Measurements from ENCODE around the gene VTI1A.

Gene VTI1A

DNA sequence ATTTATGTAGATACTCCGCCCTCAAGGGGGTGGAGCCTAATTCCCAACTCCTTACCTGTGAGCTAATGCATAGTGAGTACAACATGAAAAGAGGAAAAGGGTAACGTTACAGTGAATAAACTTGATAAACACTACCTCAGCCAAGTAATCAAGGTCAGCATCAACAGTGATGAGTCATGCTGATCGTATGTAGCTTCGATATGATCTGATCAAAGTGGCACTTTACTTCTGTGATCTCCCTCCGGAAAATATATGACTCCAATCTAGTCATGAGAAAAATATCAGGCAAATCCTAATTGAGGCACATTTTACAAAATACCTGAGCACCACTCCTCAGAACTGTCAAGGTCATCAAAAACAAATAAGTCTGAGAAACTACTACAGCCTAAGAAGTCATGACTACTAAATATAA is 70.4 kb downstream of the VTI1A start:
- Histone ChIP-seq H3K4me3 (ENCODE audit: insufficient read depth, low read depth, low read length, poor library complexity, severe bottlenecking) (no peak overlapping the region), H3K27ac (ENCODE audit: insufficient read depth, low read length, poor library complexity, severe bottlenecking) (no peak overlapping the region), H3K9me3 (ENCODE audit: control insufficient read depth, low read length) (no peaks in the 10 kb centered on the region)

DNA sequence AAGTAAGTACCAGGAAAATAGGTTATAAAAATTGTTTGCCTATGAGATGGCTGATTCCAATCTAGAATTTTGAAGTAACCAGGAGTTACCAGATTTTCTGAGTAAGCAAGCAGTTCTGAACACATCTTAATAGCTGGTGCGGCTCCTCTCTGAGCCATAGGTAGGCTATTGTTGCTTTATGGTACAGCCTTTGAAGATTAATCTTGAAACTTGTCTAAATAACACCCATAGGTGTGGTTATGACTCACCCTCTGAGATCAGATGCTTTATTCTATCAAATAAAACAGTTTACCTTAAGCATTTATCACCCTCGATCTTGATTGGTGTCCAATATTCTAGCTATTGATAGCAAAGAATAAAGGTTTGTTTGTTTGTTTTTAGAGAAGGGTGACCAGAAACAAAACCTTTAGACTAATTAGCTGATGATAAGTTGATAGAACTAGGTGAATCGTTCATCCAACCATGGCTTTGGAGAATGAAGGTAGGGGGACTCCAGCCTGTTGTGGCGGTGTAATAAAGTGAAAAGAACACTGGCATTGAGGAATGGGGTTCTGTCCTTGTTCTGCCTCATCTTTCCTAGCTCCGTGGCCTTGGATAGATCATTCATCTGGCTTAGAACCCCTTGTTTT is 72.2 kb downstream of the VTI1A start:
- no peak overlapping the region for H3K27ac ChIP-seq (ENCODE audit: insufficient read depth, low read length, poor library complexity, severe bottlenecking)
- no peaks in the 10 kb centered on the region for H3K27me3 ChIP-seq (replicated peaks; ENCODE audit: control insufficient read depth, insufficient read depth, low read length, poor library complexity, severe bottlenecking)
- no peaks in the 10 kb centered on the region for H3K9me3 ChIP-seq (ENCODE audit: control insufficient read depth, low read length)
- H3K4me1 ChIP-seq (ENCODE audit: control insufficient read depth, insufficient read depth, low read length, poor library complexity, severe bottlenecking) = no peaks in the 10 kb centered on the region
- H3K4me3 ChIP-seq (ENCODE audit: insufficient read depth, low read depth, low read length, poor library complexity, severe bottlenecking) = no peak overlapping the region
- no peak for DNase-seq
- no peaks in the 10 kb centered on the region for H3K36me3 ChIP-seq (ENCODE audit: control insufficient read depth, insufficient read depth, low read length)

More for the DNA sequence above, 70.4 kb downstream of the VTI1A start:
- H3K27me3 ChIP-seq (replicated peaks; ENCODE audit: control insufficient read depth, insufficient read depth, low read length, poor library complexity, severe bottlenecking) = no peaks in the 10 kb centered on the region
- DNase-seq = no peak
- H3K36me3 ChIP-seq (ENCODE audit: control insufficient read depth, insufficient read depth, low read length) = no peaks in the 10 kb centered on the region
- no peaks in the 10 kb centered on the region for H3K4me1 ChIP-seq (ENCODE audit: control insufficient read depth, insufficient read depth, low read length, poor library complexity, severe bottlenecking)

DNA sequence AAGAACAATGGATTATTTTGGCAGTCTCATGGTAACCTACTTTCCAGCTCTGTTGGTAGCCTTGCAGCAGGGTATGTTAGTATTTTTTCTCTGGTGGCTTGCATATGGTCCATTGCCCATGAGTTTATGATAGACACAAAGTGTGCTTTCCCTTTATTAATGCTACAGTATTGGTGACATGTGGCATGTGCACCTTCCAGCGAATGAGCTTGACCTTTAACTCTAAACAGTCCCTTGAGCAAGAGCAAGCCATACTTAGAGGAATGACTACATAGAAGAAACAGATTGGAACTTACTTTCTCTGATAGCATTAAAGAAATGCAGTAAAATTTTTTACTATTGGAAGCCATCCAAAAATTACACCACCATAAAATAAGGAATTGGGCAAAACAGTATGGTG is 73.9 kb downstream of the VTI1A start:
- H3K4me1 ChIP-seq (ENCODE audit: control insufficient read depth, insufficient read depth, low read length, poor library complexity, severe bottlenecking) = no peaks in the 10 kb centered on the region
- no peak for DNase-seq
- no peak overlapping the region for H3K4me3 ChIP-seq (ENCODE audit: insufficient read depth, low read depth, low read length, poor library complexity, severe bottlenecking)
- H3K27ac ChIP-seq (ENCODE audit: insufficient read depth, low read length, poor library complexity, severe bottlenecking) = no peak overlapping the region
- no peaks in the 10 kb centered on the region for H3K27me3 ChIP-seq (replicated peaks; ENCODE audit: control insufficient read depth, insufficient read depth, low read length, poor library complexity, severe bottlenecking)
- no peaks in the 10 kb centered on the region for H3K9me3 ChIP-seq (ENCODE audit: control insufficient read depth, low read length)
- H3K36me3 ChIP-seq (ENCODE audit: control insufficient read depth, insufficient read depth, low read length) = no peaks in the 10 kb centered on the region

DNA sequence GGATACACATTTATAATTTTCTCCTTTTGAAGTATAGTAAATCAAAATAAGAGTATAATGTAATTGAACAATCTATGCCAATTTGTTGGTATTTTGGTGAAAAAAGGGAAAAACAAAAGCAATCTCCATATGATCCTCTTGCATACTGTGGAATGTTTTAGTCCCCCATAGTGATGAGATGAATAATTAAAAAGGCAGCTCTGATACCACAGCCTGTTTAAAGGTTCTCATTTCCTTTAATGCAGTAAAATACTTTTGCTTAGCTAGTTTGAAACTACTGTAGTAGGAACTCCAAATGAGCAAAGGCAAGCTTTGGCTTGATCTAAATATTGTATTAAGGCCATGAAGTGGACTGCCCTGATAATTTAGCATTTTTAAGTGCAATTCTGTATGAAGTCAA is 77.6 kb downstream of the VTI1A start:
- Histone ChIP-seq H3K27me3 (replicated peaks; ENCODE audit: control insufficient read depth, insufficient read depth, low read length, poor library complexity, severe bottlenecking) (no peaks in the 10 kb centered on the region), H3K4me1 (ENCODE audit: control insufficient read depth, insufficient read depth, low read length, poor library complexity, severe bottlenecking) (no peaks in the 10 kb centered on the region), H3K9me3 (ENCODE audit: control insufficient read depth, low read length) (no peaks in the 10 kb centered on the region), H3K36me3 (ENCODE audit: control insufficient read depth, insufficient read depth, low read length) (no peaks in the 10 kb centered on the region), H3K27ac (ENCODE audit: insufficient read depth, low read length, poor library complexity, severe bottlenecking) (no peak overlapping the region), H3K4me3 (ENCODE audit: insufficient read depth, low read depth, low read length, poor library complexity, severe bottlenecking) (no peak overlapping the region)
- no peak for DNase-seq

GRCh38 chr10:112525200-112525599 is 78.2 kb downstream of the VTI1A start:
- H3K4me3 ChIP-seq (ENCODE audit: insufficient read depth, low read depth, low read length, poor library complexity, severe bottlenecking) = no peak overlapping the region
- H3K36me3 ChIP-seq (ENCODE audit: control insufficient read depth, insufficient read depth, low read length) = no peaks in the 10 kb centered on the region
- H3K9me3 ChIP-seq (ENCODE audit: control insufficient read depth, low read length) = no peaks in the 10 kb centered on the region
- no peak overlapping the region for H3K27ac ChIP-seq (ENCODE audit: insufficient read depth, low read length, poor library complexity, severe bottlenecking)
- no peaks in the 10 kb centered on the region for H3K27me3 ChIP-seq (replicated peaks; ENCODE audit: control insufficient read depth, insufficient read depth, low read length, poor library complexity, severe bottlenecking)
- H3K4me1 ChIP-seq (ENCODE audit: control insufficient read depth, insufficient read depth, low read length, poor library complexity, severe bottlenecking) = no peaks in the 10 kb centered on the region
- DNase-seq = no peak

DNA sequence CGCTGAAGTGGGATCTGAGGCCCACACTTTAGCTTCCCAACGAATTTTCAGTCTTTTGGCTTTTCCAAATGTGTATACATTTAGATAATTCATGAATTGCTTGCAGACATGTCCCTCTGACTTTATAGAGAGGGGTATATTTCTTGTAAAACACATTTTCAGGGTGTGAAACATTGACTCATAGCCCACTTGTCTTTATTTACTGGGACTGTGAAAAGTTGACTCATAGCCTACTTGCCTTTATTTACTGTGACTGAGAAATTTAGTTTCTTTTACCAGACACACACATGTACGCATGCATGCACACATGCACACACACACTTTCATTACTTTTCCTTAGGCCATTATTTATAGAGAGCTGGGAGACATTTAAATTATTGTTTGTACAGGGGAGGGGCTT is 79.1 kb downstream of the VTI1A start:
- Histone ChIP-seq H3K4me3 (ENCODE audit: insufficient read depth, low read depth, low read length, poor library complexity, severe bottlenecking) (no peak overlapping the region), H3K36me3 (ENCODE audit: control insufficient read depth, insufficient read depth, low read length) (no peaks in the 10 kb centered on the region), H3K27me3 (replicated peaks; ENCODE audit: control insufficient read depth, insufficient read depth, low read length, poor library complexity, severe bottlenecking) (no peaks in the 10 kb centered on the region), H3K4me1 (ENCODE audit: control insufficient read depth, insufficient read depth, low read length, poor library complexity, severe bottlenecking) (no peaks in the 10 kb centered on the region), H3K9me3 (ENCODE audit: control insufficient read depth, low read length) (no peaks in the 10 kb centered on the region), H3K27ac (ENCODE audit: insufficient read depth, low read length, poor library complexity, severe bottlenecking) (no peak overlapping the region)
- no peak for DNase-seq

DNA sequence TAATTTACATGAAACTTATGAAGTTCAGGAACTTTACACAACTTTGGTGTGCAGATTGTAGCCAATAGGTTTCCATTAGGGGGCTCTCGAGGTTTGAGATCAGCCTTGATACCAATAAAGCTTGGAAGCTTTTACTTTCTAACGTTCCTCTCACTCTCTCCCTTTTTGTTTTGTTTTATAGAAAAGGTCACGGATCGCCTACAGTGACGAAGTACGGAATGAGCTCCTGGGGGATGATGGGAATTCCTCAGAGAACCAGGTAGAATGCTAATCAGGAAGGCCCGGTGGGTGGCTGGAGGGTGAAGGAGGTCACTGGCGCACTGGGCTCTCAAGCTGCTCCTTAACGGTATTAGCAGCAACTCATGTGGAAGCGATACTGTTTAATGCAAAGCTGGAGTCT is 79.9 kb downstream of the VTI1A start:
- no peak for DNase-seq
- no peaks in the 10 kb centered on the region for H3K36me3 ChIP-seq (ENCODE audit: control insufficient read depth, insufficient read depth, low read length)
- H3K4me1 ChIP-seq (ENCODE audit: control insufficient read depth, insufficient read depth, low read length, poor library complexity, severe bottlenecking) = no peaks in the 10 kb centered on the region
- no peaks in the 10 kb centered on the region for H3K9me3 ChIP-seq (ENCODE audit: control insufficient read depth, low read length)
- no peak overlapping the region for H3K4me3 ChIP-seq (ENCODE audit: insufficient read depth, low read depth, low read length, poor library complexity, severe bottlenecking)
- H3K27me3 ChIP-seq (replicated peaks; ENCODE audit: control insufficient read depth, insufficient read depth, low read length, poor library complexity, severe bottlenecking) = no peaks in the 10 kb centered on the region
- H3K27ac ChIP-seq (ENCODE audit: insufficient read depth, low read length, poor library complexity, severe bottlenecking) = no peak overlapping the region

DNA sequence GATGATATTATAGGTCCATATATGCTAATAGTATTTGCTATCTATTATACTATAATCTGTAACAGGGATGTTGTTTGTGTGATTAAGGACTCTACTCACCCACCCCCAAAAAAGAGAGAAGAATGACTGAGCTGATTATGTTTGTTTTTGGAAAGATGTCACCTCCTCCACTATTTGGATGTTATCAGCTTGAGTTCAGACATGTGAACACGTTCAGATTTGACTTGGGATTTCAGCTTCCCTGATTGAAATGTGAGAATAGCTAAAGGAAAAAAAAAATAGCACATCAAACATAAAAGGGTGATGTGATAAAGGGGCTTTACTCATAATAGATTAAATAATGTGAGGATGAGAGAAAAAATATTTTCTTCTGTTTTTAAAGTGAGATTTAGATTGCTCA is 81.2 kb downstream of the VTI1A start:
- no peaks in the 10 kb centered on the region for H3K4me1 ChIP-seq (ENCODE audit: control insufficient read depth, insufficient read depth, low read length, poor library complexity, severe bottlenecking)
- H3K27ac ChIP-seq (ENCODE audit: insufficient read depth, low read length, poor library complexity, severe bottlenecking) = no peak overlapping the region
- no peak for DNase-seq
- H3K36me3 ChIP-seq (ENCODE audit: control insufficient read depth, insufficient read depth, low read length) = no peaks in the 10 kb centered on the region
- no peak overlapping the region for H3K4me3 ChIP-seq (ENCODE audit: insufficient read depth, low read depth, low read length, poor library complexity, severe bottlenecking)
- no peaks in the 10 kb centered on the region for H3K27me3 ChIP-seq (replicated peaks; ENCODE audit: control insufficient read depth, insufficient read depth, low read length, poor library complexity, severe bottlenecking)
- no peaks in the 10 kb centered on the region for H3K9me3 ChIP-seq (ENCODE audit: control insufficient read depth, low read length)

- Histone ChIP-seq H3K4me1 (ENCODE audit: control insufficient read depth, insufficient read depth, low read length, poor library complexity, severe bottlenecking) (no peaks in the 10 kb centered on the region), H3K27ac (ENCODE audit: insufficient read depth, low read length, poor library complexity, severe bottlenecking) (no peak overlapping the region), H3K27me3 (replicated peaks; ENCODE audit: control insufficient read depth, insufficient read depth, low read length, poor library complexity, severe bottlenecking) (no peaks in the 10 kb centered on the region), H3K36me3 (ENCODE audit: control insufficient read depth, insufficient read depth, low read length) (no peaks in the 10 kb centered on the region), H3K9me3 (ENCODE audit: control insufficient read depth, low read length) (no peaks in the 10 kb centered on the region), H3K4me3 (ENCODE audit: insufficient read depth, low read depth, low read length, poor library complexity, severe bottlenecking) (no peak overlapping the region)
- DNase-seq = no peak
Observed at GRCh38 chr10:112531421-112531820, 84.4 kb downstream of the VTI1A start.

DNA sequence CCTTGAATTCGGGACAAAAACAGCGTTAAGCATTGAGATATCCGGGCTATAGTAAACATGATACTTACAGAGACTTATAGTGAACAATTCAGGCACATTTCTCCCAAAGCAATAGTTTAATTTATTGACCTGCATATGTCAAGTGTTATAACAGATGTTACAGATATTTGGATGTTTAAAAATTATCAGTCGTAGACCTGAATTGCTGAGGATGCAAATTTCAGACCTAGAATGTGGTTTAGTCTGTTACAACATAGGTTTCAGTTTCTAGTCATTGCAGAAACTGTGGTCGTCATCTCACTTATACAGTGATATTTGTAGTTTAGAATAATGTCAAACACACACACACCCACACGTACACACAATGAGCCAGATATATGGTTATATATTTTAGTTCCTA is 85.2 kb downstream of the VTI1A start:
- Histone ChIP-seq H3K9me3 (ENCODE audit: control insufficient read depth, low read length) (no peaks in the 10 kb centered on the region), H3K4me3 (ENCODE audit: insufficient read depth, low read depth, low read length, poor library complexity, severe bottlenecking) (peak overlapping the region; percentile 15), H3K27me3 (replicated peaks; ENCODE audit: control insufficient read depth, insufficient read depth, low read length, poor library complexity, severe bottlenecking) (no peaks in the 10 kb centered on the region), H3K36me3 (ENCODE audit: control insufficient read depth, insufficient read depth, low read length) (no peaks in the 10 kb centered on the region), H3K27ac (ENCODE audit: insufficient read depth, low read length, poor library complexity, severe bottlenecking) (no peak overlapping the region), H3K4me1 (ENCODE audit: control insufficient read depth, insufficient read depth, low read length, poor library complexity, severe bottlenecking) (no peaks in the 10 kb centered on the region)
- no peak for DNase-seq

Data from effector memory CD4-positive, alpha-beta T cell (primary cell).